ENCODE measurements around the gene CYBB.
"Not testable (repeated sequence)": the region's sequence is repeated elsewhere in the genome, so short reads cannot be mapped to it uniquely, and the experiment has no call there.

The CYBB gene

DNA sequence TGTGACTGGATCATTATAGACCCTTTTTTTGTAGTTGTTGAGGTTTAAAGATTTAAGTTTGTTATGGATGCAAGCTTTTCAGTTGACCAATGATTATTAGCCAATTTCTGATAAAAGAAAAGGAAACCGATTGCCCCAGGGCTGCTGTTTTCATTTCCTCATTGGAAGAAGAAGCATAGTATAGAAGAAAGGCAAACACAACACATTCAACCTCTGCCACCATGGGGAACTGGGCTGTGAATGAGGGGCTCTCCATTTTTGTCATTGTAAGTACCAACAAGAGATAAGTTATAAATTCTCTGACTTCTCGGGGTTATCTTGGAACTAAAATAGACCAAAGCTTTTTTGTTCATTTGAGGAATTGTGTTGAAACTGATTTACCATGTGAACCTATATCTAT is at the start of gene CYBB:
Gene CYBB, plus strand, starts transcription at position 203 of the 400 bp plus-strand sequence. Its CDS starts 19 bp downstream, at position 222.
- DNase-seq, result no peak

DNA sequence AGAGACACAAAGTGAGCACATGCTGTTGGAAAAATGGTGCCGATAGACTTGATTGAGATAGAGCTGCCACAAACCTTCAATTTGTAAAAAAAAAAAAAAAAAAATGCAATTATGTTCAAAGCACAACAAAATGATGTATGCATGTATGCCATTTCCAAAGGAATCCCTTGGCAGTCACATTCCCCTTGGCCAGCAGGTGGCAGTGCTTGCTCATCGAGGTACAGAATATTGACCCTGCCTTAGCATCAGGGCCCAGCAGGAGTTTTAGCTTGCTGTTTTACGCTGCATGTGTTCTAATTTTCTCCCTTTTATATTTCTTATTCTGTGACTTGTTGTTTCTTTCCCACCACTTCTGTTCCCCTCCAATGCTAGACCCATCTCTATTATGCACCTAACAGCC is 34.5 kb upstream of the CYBB start:
- DNase-seq, result no peak

DNA sequence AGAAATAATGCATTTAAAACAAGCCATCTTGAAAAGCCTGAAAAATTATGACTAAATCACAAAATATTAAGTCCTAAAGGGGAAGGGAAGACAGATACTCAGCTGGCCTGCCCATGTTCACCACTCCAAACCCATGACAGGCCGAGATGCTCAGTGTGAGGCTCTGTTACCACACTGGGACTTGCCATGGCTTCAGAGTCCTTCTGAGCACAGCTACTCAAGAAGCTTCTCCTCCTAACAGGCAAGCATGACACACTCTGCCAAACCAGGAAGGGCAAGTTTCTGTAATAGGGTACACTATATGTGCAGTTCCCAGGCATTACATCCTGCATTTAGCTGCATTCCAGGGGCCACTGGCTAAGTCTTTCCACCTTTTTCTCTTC is 34.0 kb upstream of the CYBB start:
- DNase-seq, result no peak

DNA sequence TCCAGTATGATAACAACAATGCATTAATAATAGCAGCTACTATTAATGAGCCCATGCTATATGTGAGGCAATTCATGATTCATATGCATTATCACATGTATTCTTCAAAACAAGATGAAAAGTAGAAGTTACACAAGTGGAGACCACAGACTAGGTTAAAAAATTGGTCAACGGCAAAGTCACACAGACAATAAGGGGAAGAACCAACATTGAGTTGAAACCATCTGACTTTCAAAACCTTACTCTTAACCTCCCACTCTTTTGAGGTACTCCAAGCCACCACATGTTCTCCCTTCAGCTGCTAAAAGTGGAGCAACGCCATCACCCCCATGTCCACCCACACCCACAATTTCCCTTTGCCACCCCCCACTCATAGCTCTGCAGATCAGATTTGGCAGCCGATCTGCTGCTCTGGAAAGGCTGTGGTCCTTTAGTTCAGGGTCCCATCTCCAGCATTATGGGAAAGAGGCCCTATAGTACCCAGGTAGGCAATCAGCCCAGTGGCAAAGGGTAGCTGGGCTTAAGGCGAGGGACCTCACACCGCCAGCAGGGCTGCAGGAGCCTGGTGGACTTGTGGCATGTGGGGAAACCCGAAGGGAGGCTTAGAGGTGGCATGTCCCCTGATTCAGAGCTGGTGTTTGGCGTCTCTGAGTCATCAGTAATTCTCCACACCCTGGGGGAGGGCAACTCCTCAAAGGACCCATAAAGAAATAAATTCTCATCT is 33.5 kb upstream of the CYBB start:
- DNase-seq, result no peak

DNA sequence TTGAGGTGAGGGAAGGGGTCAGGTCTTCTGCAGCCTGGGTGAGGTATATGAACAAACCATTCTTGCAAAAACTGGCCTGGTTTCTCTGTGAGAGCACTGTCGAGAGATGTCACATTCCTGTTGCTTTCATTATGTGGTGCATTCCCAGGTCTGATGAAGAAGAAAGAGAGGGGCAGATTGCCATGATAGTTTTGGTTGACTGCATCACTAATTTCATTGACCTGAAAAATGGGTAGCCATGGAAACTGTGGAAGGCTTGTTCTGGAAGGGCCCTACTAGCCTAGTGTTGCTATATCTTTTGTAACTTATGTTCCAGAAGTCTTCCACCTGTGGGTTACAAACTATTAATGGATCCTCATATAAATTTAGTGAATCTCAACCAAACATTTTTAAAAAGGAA is 32.9 kb upstream of the CYBB start:
- DNase-seq, result no peak

DNA sequence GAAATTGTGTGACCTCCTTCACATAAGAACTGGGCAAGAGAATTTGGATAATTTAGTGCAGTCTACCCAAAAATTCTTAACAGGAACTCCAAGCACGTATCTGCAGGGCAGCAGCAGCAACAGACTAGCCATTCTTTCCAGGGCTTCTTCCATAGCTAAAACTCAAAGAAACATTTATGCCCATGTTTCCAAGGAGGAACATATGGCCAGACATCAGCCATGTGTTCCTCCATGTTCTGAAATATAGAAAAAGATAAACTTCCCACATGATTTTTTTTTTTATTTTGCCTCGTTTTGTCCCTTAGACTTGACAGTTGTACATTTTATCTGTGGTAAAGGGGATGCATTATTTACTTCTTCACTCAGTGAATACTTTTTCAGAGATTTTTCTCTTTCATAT is 27.6 kb upstream of the CYBB start:
- DNase-seq, result no peak

DNA sequence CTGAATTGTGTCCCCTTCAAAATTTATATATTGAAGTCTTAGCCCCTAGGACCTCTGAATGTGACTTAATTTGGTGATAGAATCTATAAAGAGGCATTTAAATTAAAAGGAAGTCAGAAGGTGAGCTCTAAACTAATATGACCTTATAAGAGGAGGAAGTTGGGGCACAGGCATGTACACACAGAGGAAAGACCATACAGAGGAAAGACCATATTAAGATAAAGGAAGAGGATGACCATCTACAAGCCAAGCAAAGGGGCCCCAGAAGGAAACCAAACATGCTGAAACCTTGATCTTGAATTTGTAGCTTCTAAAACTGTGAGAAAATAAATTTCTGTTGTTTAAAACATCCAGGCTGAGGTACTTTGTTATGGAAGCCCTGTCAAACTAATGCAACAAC is 26.9 kb upstream of the CYBB start:
- DNase-seq, result no peak

DNA sequence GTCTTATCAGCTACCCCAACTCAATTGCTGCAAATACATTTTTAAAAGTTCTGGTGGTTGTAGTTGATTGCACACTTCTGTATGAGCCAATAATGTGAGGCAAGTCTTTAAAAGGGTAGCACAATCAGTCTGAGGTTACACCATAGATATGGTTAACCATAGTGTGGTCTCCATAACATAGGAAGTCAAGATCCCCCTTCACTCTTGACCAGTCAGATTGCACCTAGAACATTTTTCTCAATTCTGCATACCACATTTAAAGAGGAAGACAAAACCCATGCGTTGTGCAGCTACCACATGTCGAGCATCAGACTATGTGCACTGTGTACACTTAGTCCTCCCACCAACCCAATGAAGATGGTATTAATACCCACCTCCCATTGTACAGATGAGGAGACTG is 26.5 kb upstream of the CYBB start:
- DNase-seq, result no peak

DNA sequence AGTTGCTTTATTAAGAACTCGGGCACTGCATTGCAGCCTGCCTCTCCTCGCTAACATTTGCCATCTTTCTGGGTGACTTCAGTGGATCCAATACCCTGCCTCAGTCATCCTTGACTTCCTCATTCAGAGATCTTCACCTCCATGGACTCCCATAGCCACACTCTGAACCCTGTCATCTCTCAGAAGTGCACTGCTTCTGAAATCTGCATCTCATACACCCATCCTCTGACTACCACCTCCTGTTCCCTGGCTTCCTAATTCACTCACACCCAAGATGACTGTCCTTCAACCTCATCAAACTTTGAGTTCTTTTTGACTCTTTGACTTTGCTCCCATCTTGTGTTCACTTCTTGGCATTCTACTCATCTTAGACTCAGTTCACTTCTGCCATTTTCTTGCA is 25.3 kb upstream of the CYBB start:
- DNase-seq, result no peak

DNA sequence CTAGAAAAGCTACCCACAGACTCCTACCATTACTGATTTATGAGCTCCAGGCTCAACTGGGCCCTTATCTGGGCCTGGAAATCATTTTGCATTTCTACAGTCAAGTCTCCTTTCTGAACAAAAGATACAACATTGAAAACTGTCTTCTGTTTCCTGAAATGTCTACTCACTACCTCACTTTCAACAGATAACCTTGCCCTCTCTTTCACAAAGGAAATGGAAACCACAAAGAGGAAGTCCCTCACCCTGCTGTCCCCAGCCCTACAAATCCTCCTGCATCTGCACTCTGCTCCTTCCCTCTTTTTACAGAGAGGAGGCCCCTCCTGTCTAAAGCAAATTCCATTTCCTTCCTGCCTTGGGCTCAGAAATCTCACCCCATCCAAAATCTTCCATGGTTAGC is 24.8 kb upstream of the CYBB start:
- no peak for DNase-seq

DNA sequence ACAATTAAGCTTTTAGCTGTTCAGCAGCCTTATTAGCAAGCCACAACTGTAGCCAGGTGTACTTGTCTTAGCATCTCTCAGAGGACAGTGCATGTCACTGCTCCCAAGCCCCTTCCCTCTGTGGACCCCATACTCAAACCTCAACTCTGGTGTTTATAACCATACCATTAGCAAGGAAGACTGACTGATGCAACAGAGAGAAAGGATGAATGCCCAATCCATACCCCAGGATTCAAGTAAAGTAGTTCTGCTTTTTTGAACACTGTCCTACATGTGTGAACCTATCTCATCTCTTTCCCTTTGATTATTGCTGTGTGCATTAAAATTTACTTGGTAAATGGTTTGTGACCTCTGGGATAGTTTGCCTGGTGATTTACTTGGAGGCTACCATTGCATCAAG is 22.8 kb upstream of the CYBB start:
- no peak for DNase-seq

DNA sequence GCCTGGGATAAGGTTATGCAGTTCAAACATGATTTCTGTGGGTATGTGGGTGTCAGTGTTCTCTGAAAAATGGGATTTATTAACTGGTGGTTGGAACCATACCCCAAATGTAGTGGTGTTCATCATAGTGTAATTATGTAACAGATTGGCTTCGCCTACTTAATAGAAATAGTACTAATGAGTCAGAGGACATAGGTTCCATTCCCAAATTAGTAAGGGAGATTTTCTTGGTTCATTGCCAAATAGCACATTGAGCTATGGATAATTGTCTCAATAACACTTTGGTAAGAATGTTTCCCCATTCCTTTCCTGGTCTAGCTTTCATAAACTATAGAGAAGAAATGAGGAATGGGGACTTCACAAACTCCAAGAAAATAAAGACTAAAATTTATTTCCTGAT is 20.5 kb upstream of the CYBB start:
- no peak for DNase-seq

DNA sequence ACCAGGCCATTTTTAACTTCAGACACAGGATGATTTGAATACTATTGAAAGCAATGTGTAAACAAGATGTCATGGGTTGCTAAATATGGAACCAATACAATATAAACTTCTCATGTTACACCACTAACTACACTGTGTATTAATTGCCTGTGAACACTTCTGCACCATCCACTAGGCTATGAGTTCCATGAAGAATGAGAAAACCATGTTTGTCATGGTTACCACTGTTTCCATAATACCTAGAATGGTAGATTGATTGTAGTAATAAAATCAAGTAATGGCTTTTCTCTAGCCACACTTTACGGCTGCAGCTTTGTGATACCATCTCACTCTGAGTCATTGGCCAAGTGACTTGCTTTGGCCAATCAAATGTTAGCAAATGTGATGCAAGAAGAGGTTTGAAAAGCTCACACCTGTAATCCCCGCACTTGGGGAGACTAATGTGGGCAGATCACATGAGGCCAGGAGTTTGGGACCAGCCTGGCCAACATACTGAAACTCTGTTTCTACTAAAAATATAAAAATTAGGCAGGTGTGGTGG is 19.9 kb upstream of the CYBB start:
- no peak for DNase-seq

DNA sequence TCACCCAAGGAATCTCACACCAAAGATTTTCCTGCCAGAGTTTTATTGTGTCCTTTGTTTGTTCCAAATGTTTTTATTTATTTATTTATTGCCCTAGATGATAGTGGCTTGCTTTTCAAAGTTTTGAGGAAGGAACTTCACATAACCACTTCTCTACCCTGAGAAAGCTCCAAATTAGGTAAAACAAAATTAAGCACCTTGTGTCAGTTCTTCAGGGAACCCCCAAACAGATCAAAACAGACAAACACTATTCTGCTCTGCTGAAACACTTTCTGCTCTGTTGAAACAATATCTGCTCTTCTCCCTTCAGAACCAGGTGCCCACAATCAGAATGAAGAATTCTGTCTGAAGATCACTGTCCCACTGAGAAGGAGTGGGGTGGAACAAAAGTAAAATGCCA is 16.5 kb upstream of the CYBB start:
- DNase-seq, result no peak

DNA sequence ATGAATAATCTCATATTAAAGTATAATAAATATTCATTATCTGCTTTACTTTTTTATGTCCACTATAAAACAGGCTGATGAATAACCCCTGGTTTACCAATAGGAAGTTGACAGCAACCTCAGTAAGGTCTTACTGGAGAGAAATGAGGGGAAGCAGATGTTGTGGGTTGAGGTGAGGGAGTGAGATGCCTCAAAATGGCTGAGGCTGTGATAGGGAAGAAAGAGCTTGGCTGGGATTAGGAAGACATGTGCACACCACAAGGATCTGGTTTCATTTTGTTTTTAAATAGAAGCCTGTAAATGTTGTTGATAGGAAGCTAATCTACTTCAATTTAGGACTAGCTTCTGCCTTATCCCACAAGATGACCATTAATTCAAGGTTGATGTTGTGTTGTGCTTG is 14.4 kb upstream of the CYBB start:
- no peak for DNase-seq

DNA sequence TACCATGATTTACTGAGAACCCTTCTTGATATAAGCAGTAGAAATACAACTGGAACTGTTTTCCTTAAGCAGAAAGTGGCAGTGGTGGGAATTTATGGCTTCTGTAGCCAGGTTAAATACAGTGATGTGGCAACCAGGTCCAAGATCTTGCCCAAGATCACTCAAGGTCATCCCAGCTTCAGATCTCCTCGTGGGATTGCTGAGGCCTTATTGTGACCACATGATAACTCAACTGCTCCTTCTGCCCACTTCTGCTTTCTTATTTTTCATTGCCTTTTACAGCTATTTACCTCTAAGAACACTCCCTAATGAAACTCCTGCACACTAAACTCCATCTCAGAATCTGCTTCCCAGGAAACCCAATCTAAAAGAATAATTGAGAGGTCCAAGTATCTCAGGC is 12.4 kb upstream of the CYBB start:
- DNase-seq, result no peak

DNA sequence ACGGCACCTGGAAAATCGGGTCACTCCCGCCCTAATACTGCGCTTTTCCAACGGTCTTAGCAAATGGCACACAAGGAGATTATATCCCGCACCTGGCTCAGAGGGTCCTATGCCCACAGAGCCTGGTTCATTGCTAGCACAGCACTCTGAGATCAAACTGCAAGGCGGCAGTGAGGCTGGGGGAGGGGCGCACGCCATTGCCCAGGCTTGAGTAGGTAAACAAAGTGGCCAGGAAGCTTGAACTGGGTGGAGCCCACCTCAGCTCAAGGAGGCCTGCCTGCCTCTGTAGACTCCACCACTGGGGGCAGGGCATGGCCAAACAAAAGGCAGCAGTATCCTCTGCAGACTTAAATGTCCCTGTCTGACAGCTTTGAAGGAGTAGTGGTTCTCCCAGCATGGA is 11.0 kb upstream of the CYBB start:
- not testable (repeated sequence) for DNase-seq

DNA sequence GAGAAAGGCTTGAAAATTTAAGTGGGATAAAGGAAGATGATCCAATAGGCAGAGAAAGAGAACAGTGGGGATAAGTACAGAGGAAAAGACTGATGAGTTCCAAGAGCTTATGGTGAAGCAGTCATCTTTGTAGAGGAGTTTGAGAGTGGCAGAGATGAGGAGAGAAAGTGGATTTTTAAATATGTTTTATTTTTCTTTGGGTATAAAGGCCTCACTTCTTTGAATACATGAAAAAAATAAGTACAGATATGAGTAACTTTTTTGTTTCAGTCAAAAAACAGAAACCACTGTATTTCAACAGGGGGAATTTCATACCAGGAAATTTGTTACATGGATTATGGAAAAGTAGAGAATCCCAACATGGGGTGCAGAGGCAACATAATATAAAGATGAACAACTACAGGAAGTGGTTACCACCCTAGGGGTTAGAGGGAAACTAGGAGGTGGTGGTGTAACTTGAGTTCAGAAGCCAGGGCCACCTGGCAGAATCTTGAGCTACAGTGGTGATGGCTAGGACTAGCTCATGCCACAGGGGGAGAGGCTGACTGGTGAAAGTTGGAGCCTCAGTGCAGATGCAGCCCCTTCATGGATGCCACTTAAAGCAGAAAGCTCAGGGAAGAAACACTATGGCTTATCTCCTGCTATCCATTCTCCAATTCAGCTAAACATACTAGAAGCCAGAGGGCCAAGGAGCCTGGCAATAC is 3.4 kb upstream of the CYBB start:
- DNase-seq, result no peak

DNA sequence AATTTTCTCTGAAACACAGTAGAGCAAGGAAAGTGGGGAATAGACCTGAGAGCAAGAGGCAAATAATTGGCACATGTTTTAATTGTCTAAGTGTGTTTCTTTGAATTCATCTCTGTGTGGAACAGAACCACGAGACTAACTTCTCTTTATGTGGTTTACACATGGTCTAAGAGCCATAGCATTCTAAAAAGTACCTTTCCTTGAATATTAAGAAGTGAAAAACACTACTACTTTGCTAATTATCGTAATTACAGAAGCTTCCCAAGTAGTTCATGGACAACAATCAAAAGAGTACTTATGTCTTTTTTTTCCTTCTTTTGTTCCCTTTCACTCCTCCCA is 2.9 kb upstream of the CYBB start:
- DNase-seq, result no peak

DNA sequence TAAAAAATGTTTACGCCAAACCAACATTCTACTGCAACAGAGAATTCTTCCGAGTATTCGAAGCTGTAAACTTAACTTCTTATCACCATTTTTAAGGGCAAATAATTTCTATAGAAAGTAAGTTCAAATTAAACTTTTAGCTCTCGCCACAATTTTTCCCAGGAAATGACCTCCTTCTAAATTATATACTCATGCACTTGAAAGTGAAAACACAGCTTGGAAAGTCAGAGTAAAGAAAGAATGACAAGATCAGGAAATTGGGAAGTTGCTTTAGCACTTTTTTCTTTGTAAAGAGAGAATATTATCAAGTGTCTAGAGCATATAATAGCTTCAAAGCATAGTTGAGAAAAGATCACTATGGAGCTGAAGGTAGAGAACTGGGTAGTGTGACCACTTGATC is 1.2 kb downstream of the CYBB start:
- DNase-seq, result no peak

DNA sequence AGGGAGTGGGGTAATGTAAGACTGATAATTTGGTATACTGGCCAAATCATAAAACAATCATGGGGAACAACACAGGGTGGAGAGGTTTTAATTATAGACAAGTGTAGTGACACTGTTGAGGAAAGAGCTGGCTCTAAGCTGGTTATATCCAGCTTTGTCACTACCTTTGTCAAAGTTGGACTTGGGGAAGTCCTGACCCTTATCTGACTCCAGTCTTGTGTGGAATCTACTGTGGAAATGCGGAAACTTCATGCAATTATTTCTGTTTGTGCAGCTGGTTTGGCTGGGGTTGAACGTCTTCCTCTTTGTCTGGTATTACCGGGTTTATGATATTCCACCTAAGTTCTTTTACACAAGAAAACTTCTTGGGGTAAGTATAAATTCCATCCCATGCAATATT is 2.0 kb downstream of the CYBB start:
- DNase-seq, result no peak

DNA sequence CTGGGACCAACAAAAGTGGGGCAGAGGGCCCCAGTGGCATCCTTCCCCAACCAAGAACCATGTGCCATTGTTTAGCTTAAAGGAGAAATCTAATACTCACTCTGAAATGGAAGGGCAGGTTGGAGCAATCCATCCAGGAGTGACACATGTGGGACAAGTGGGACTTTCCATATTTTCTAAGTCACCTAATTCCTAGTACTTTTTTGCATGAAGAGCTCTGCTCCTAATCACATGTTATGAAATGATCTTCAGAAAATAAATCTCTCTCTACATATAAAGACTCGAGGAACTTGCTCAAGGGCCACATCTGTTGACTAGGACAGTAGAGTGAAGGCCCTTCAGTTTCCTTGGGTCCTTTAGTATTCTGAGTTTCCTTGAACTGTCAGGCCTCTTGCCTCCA is 2.5 kb downstream of the CYBB start:
- no peak for DNase-seq

DNA sequence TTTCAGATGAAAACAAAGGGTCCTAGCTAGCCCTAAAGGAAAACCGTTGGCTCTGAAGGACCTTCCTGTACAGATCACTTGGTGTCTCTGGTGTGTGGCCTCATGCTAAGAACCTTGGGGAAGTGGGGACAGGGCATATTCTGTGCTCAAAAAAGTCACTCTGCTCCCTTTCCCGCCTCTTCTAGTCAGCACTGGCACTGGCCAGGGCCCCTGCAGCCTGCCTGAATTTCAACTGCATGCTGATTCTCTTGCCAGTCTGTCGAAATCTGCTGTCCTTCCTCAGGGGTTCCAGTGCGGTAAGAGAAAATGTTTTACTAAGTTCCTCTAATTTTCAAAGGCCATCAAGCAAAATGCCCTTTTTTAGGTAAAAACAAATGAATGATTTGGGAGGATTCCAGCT is 3.4 kb downstream of the CYBB start:
- DNase-seq, result no peak

DNA sequence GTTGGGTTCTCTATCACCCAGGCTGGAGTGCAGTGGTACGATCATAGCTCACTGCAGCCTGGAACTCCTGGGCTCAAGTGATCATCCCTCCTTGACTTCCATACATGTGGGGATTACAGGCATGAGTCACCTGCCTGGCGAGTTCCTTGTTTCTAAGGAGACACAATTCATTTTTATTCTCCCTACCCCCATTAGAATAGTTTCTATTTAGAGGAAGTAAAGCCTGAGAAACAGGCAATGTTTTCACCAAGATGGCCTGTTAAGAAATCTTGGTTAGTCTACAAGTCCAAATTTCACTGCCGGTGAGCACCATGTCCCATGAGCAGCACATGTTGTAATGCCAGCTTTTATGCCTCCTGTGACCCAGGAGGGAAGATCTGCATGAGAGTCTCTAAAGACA is 5.7 kb downstream of the CYBB start:
- no peak for DNase-seq
